Liver (tissue), 9 donors: ENCODE results near the gene GATD1. TPM values are rescaled to one million over a fixed set of nuclear protein-coding genes. Genes with fewer than 3 reads are reported as not detected.

Experiments
- DNase-seq: peaks from one replicate; pipeline ENCODE4 v3.0.0-alpha.2; 2017; ENCODE audit warnings: low spot score
- H3K27ac ChIP-seq, 2 donors: one replicate each; pipeline ENCODE4 v1.7.0; 2013; ENCODE audit warnings: inconsistent platforms in 2 of 2, low read length in 2 of 2, control low read depth in 1 of 2, low read depth in 1 of 2, mild to moderate bottlenecking in 1 of 2
- H3K27me3 ChIP-seq, 4 donors: one replicate each; pipeline versions ENCODE4 v1.6.1 to v1.7.0; 2013; ENCODE audit warnings: low read length in 3 of 4, inconsistent platforms in 1 of 4, mild to moderate bottlenecking in 1 of 4, moderate library complexity in 1 of 4; ENCODE audit not compliant: control insufficient read depth in 4 of 4, insufficient read depth in 4 of 4
- H3K36me3 ChIP-seq, 4 donors: one replicate each; pipeline versions ENCODE4 v1.6.1 to v1.7.0; 2013; ENCODE audit warnings: low read length in 3 of 4, mild to moderate bottlenecking in 3 of 4, low read depth in 1 of 4, moderate library complexity in 1 of 4; ENCODE audit not compliant: control insufficient read depth in 4 of 4, insufficient read depth in 3 of 4
- H3K4me1 ChIP-seq, 4 donors: one replicate each; pipeline versions ENCODE4 v1.6.1 to v1.7.0; 2013; ENCODE audit warnings: low read length in 3 of 4, mild to moderate bottlenecking in 3 of 4, moderate library complexity in 1 of 4; ENCODE audit not compliant: control insufficient read depth in 4 of 4, insufficient read depth in 4 of 4
- H3K4me3 ChIP-seq, 3 donors: one replicate each; pipeline versions ENCODE4 v1.6.1 to v1.7.0; 2013; ENCODE audit warnings: low read length in 3 of 3, control low read depth in 1 of 3, low read depth in 1 of 3, mild to moderate bottlenecking in 1 of 3
- H3K9ac ChIP-seq, 2 donors: one replicate each; pipeline ENCODE4 v1.7.0; 2013; ENCODE audit warnings: low read length in 2 of 2, mild to moderate bottlenecking in 2 of 2, moderate library complexity in 2 of 2, control low read depth in 1 of 2, low read depth in 1 of 2
- H3K9me3 ChIP-seq, 4 donors: one replicate each; pipeline versions ENCODE4 v1.6.1 to v1.7.0; 2013; ENCODE audit warnings: low read length in 3 of 4; ENCODE audit not compliant: control insufficient read depth in 4 of 4
- CTCF ChIP-seq: fragments of 150-350 bp; IDR thresholded peaks from 2 replicates; pipeline ENCODE4 v1.5.1; 2017; ENCODE audit warnings: improper control_type of control experiment, low read depth, low read length; ENCODE audit not compliant: missing input control
- FOXA2 ChIP-seq: IDR thresholded peaks from 2 replicates; pipeline ENCODE4 v1.6.1; 2016; ENCODE audit warnings: antibody characterized with exemption
- HNF4A ChIP-seq, 2 donors: conservative IDR thresholded peaks; 2 replicates each; pipeline ENCODE4 v1.6.1; 2016; ENCODE audit warnings: antibody characterized with exemption in 2 of 2, mild to moderate bottlenecking in 2 of 2
- JUND ChIP-seq, 2 donors: IDR thresholded peaks; 2 replicates each; pipeline ENCODE4 v1.6.1; 2016; ENCODE audit warnings: antibody characterized with exemption in 2 of 2
- RAD21 ChIP-seq, 2 donors: IDR thresholded peaks; 2 replicates each; pipeline ENCODE4 v1.6.1; 2016; ENCODE audit warnings: antibody characterized with exemption in 2 of 2, mild to moderate bottlenecking in 2 of 2
- REST ChIP-seq: IDR thresholded peaks from 2 replicates; pipeline ENCODE4 v1.6.1; 2016; ENCODE audit warnings: antibody characterized with exemption, mild to moderate bottlenecking
- RXRA ChIP-seq, 2 donors: IDR thresholded peaks; 2 replicates each; pipeline ENCODE4 v1.6.1; 2017 to 2018; ENCODE audit warnings: antibody characterized with exemption in 2 of 2, mild to moderate bottlenecking in 1 of 2
- SP1 ChIP-seq: IDR thresholded peaks from 2 replicates; pipeline ENCODE4 v1.6.1; 2018; ENCODE audit warnings: antibody characterized with exemption, mild to moderate bottlenecking
- YY1 ChIP-seq: IDR thresholded peaks from 2 replicates; pipeline ENCODE4 v1.6.1; 2016; ENCODE audit warnings: antibody characterized with exemption, mild to moderate bottlenecking
- ZBTB33 ChIP-seq: IDR thresholded peaks from 2 replicates; pipeline ENCODE4 v1.6.1; 2016; ENCODE audit warnings: antibody characterized with exemption
- WGBS: extraction: QIAGEN DNeasy Blood & Tissue Kit; methylation state at CpG from one replicate; pipeline ENCODE4 v1.1.7; 2013; 5-methylcytosine and 5-hydroxymethylcytosine counted together
- polyA plus RNA-seq, 2 donors: library from polyadenylated mRNA; stranded (reverse) in 1 of 2; unstranded in 1 of 2; fragments of 200-250 nt in 1 of 2; fragments of >200 nt in 1 of 2; fragmentation: Nextera tagmentation in 1 of 2; extraction: Ambion mirVana in 1 of 2; gene quantifications; one replicate each; pipeline versions ENCODE4 v1.2.1 to v1.2.3, GENCODE V29; 2013 to 2015
- total RNA-seq, 2 donors: library from RNA; depleted of rRNA; stranded (reverse); fragments of >200 nt; gene quantifications; one replicate each; pipeline ENCODE4 v1.2.3, GENCODE V29; 2014
- donor health status: healthy.
- donor health status: healthy.
- donor health status: healthy.
- donor health status: healthy.
- donor health status: healthy.

Gene GATD1
- total and polyA plus RNA-seq, 4 donors, result 22.7 to 37.2 (median 24.6) TPM

GRCh38 chr11:798093-798713 lies 20.9 kb upstream of the GATD1 start, which contains the start of gene SLC25A22:
Gene SLC25A22 (minus strand): TSS chr11:798281. CDS start chr11:795006, 3,275 bp downstream.
- Histone ChIP-seq H3K4me1 (peaks cover 11 to 46% (median 28%) of the 10 kb centered on the region in 4 donors), H3K9ac (peak within 1 kb of the TSS; percentile 17 to 58), H3K27ac (peak within 1 kb of the TSS; percentile 97 to 98), H3K27me3 (no peaks in the 10 kb centered on the region), H3K4me3 (peak within 1 kb of the TSS; percentile 8 to 77 (median 46)), H3K9me3 (no peaks in the 10 kb centered on the region), H3K36me3 (peaks cover 0 to 7% (median 2%) of the 10 kb centered on the region in 4 donors)
- DNase-seq, result peak; percentile 85
- TF ChIP-seq CTCF (peak; percentile 78), SP1 (no peak), RAD21 (IDR thresholded peaks at IDR 0.05) (peak in 1 of 2 donors; percentile 65)
- 3% methylated on average over 69 of the region's 69 CpGs for WGBS

- Histone ChIP-seq H3K4me1 (peaks cover 11 to 46% (median 28%) of the 10 kb centered on the region in 4 donors), H3K9ac (peak overlapping the region; percentile 17 to 58), H3K36me3 (peaks cover 0 to 8% (median 3%) of the 10 kb centered on the region in 4 donors), H3K9me3 (no peaks in the 10 kb centered on the region), H3K27ac (peak overlapping the region; percentile 97 to 98), H3K27me3 (no peaks in the 10 kb centered on the region), H3K4me3 (peak overlapping the region; percentile 8 to 77 (median 46))
- WGBS, result 1% methylated on average over 57 of the region's 57 CpGs
- TF ChIP-seq FOXA2 (no peak), SP1 (peak; percentile 5)
- DNase-seq, result peak; percentile 57
Measured at GRCh38 chr11:797296-798092, 20.2 kb upstream of the GATD1 start.

GRCh38 chr11:796565-797295 lies 19.4 kb upstream of the GATD1 start:
- Histone ChIP-seq H3K4me1 (peaks cover 11 to 46% (median 28%) of the 10 kb centered on the region in 4 donors), H3K9ac (peak overlapping the region; percentile 87), H3K9me3 (no peaks in the 10 kb centered on the region), H3K4me3 (peak overlapping the region; percentile 49 to 77 (median 67)), H3K27ac (peak overlapping the region; percentile 97 to 98), H3K27me3 (no peaks in the 10 kb centered on the region), H3K36me3 (peaks cover 0 to 12% (median 5%) of the 10 kb centered on the region in 4 donors)
- no peak for DNase-seq
- TF ChIP-seq SP1 (peak; percentile 72), YY1 (no peak), JUND (IDR thresholded peaks at IDR 0.05) (no peak), REST (peak; percentile 32), RAD21 (IDR thresholded peaks at IDR 0.05) (no peak), HNF4A (conservative IDR thresholded peaks at IDR 0.05) (peak; percentile 77 to 80), RXRA (IDR thresholded peaks at IDR 0.05) (peak; percentile 46 to 52), ZBTB33 (no peak)
- WGBS, result 17% methylated on average over 18 of the region's 18 CpGs
